ENCODE measurements around the gene GMPPA. TPM values are rescaled to one million over a fixed set of nuclear protein-coding genes. Genes with fewer than 3 reads are reported as not detected.

The GMPPA gene
- total RNA-seq, 1 donor from 2014 or later, result 57.0 TPM

- DNase-seq (ENCODE audit: low read depth), result no peak
Measured at GRCh38 chr2:219538504-219538951, 39.8 kb downstream of the GMPPA start.

- DNase-seq (ENCODE audit: low read depth), result no peak
Measured at GRCh38 chr2:219538956-219539788, 40.5 kb downstream of the GMPPA start.

- no peak for DNase-seq (ENCODE audit: low read depth)
Measured at GRCh38 chr2:219539926-219540678, 41.4 kb downstream of the GMPPA start.

GRCh38 chr2:219540784-219541504 is 42.3 kb downstream of the GMPPA start:
- DNase-seq (ENCODE audit: low read depth), result no peak

GRCh38 chr2:219541611-219542180 is 43.0 kb downstream of the GMPPA start:
- peak; percentile 66 for DNase-seq (ENCODE audit: low read depth)

- peak; percentile 43 for DNase-seq (ENCODE audit: low read depth)
Measured at GRCh38 chr2:219542931-219543595, 44.4 kb downstream of the GMPPA start.

- DNase-seq (ENCODE audit: low read depth), result peak; percentile 99
Measured at GRCh38 chr2:219543596-219544358, 45.1 kb downstream of the GMPPA start, which contains the start of the genes CHPF and TMEM198. Gene CHPF, minus strand, starts transcription at chr2:219543809. Its CDS starts 271 bp downstream, at chr2:219543538. Gene TMEM198, plus strand, starts transcription at chr2:219544028. Its CDS starts 700 bp downstream, at chr2:219544728.

GRCh38 chr2:219544567-219544966 is 45.9 kb downstream of the GMPPA start:
- no peak for DNase-seq (ENCODE audit: low read depth)

GRCh38 chr2:219545295-219545942 is 46.7 kb downstream of the GMPPA start:
- no peak for DNase-seq (ENCODE audit: low read depth)

GRCh38 chr2:219545943-219546352 is 47.3 kb downstream of the GMPPA start:
- no peak for DNase-seq (ENCODE audit: low read depth)

GRCh38 chr2:219547621-219548020 is 48.9 kb downstream of the GMPPA start:
- no peak for DNase-seq (ENCODE audit: low read depth)

- no peak for DNase-seq (ENCODE audit: low read depth)
Measured at GRCh38 chr2:219548990-219549389, 50.3 kb downstream of the GMPPA start.

- no peak for DNase-seq (ENCODE audit: low read depth)
Measured at GRCh38 chr2:219549619-219550018, 50.9 kb downstream of the GMPPA start.

GRCh38 chr2:219551441-219552381 is 53.0 kb downstream of the GMPPA start:
- DNase-seq (ENCODE audit: low read depth), result peak; percentile 67

GRCh38 chr2:219552382-219553167 is 53.9 kb downstream of the GMPPA start:
- DNase-seq (ENCODE audit: low read depth), result peak; percentile 86

GRCh38 chr2:219553168-219553417 is 54.4 kb downstream of the GMPPA start:
- DNase-seq (ENCODE audit: low read depth), result no peak

- DNase-seq (ENCODE audit: low read depth), result no peak
Measured at GRCh38 chr2:219553463-219553963, 54.8 kb downstream of the GMPPA start.
